HepG2 (cell line): ENCODE data around the gene ZNF574. TPM values are rescaled to one million over a fixed set of nuclear protein-coding genes. Genes with fewer than 3 reads are reported as not detected.

Experiments used
- ATAC-seq: fragments of 200-7000 bp; cut with Tn5 transposase; 3 replicates; pipeline ENCODE4 v1.9.1; 2020; ENCODE audit warnings: mild to moderate bottlenecking, moderate library complexity
- BruUV-seq: library from RNA; stranded (reverse); fragments of 400-500 nt; replicated peaks from 2 replicates; lab custom pipeline; 2021; lab: Mats Ljungman, UMichigan
- CTCF ChIA-PET: fragments of 300-600 bp; formaldehyde crosslinking; extraction: SDS; loops from one replicate; lab custom pipeline; 2021; ENCODE audit warnings: low total read pairs, inconsistent platforms, low intra/inter-chr PET ratio; lab: Yijun Ruan, JAX
- POLR2A ChIA-PET: fragments of 350-600 bp; sonication (Branson Sonifier 250); formaldehyde crosslinking; loops from one replicate; lab custom pipeline; 2020; ENCODE audit warnings: antibody characterized with exemption, inconsistent platforms; lab: Yijun Ruan, JAX
- DNase-seq: peaks from one replicate; pipeline ENCODE4 v3.0.0-alpha.2; 2015; ENCODE audit warnings: low spot score
- FAIRE-seq: peaks from 3 replicates; lab custom pipeline; 2011; peaks lifted over from hg19 to GRCh38; lab: Jason Lieb, UNC
- H2AFZ ChIP-seq: one replicate; pipeline ENCODE4 v1.6.1; 2011; ENCODE audit warnings: low read length, inconsistent platforms
- H3K27ac ChIP-seq: fragments of 300-600 bp; 3 replicates; pipeline ENCODE4 v1.8.0; 2011; ENCODE audit warnings: mixed run types, mild to moderate bottlenecking, mixed read lengths, low read length, inconsistent platforms; ENCODE audit not compliant: insufficient read depth; ENCODE audit errors: extremely low read length
- H3K27me3 ChIP-seq, 2 experiments: fragments of 200-600 bp in 1 of 2; 2 replicates in 1 of 2; 3 replicates in 1 of 2; pipeline versions ENCODE4 v1.6.0 to v1.8.0; 2011; ENCODE audit warnings: low read length in 2 of 2, mild to moderate bottlenecking in 2 of 2, moderate library complexity in 2 of 2, inconsistent platforms in 1 of 2; ENCODE audit not compliant: insufficient read depth in 2 of 2, control insufficient read depth in 1 of 2
- H3K36me3 ChIP-seq, 2 experiments: fragments of 200-600 bp in 1 of 2; replicated peaks in 1 of 2; 2 replicates in 1 of 2; 3 replicates in 1 of 2; pipeline versions ENCODE4 v1.5.1 to v1.8.0; 2011; ENCODE audit warnings: low read length in 2 of 2, inconsistent platforms in 1 of 2; ENCODE audit not compliant: insufficient read depth in 2 of 2, control insufficient read depth in 1 of 2
- H3K4me1 ChIP-seq: 2 replicates; pipeline ENCODE4 v1.5.1; 2012; ENCODE audit warnings: low read length, inconsistent platforms; ENCODE audit not compliant: insufficient read depth
- H3K4me2 ChIP-seq: 2 replicates; pipeline ENCODE4 v1.6.0; 2011; ENCODE audit warnings: low read depth, low read length, inconsistent platforms
- H3K4me3 ChIP-seq, 3 experiments: fragments of 200-600 bp in 1 of 3; sonication (generic), shearing (Covaris generic) in 1 of 3; replicated peaks in 1 of 3; 2 replicates each; pipeline ENCODE4 v1.5.1; 2011 to 2016; ENCODE audit warnings: low read length in 3 of 3, inconsistent platforms in 2 of 3, low read depth in 2 of 3, mild to moderate bottlenecking in 2 of 3, control low read depth in 1 of 3, mixed read lengths in 1 of 3; ENCODE audit not compliant: insufficient read depth in 1 of 3
- H3K79me2 ChIP-seq: one replicate; pipeline ENCODE4 v1.6.1; 2011; ENCODE audit warnings: low read length, inconsistent platforms; ENCODE audit not compliant: insufficient read depth
- H3K9ac ChIP-seq: 2 replicates; pipeline ENCODE4 v1.6.0; 2011; ENCODE audit warnings: mild to moderate bottlenecking, low read depth, low read length, inconsistent platforms; ENCODE audit not compliant: insufficient read depth
- H3K9me3 ChIP-seq: 2 replicates; pipeline ENCODE4 v1.5.1; 2012; ENCODE audit warnings: mild to moderate bottlenecking, low read length
- H4K20me1 ChIP-seq: 2 replicates; pipeline ENCODE4 v1.6.0; 2011; ENCODE audit warnings: inconsistent platforms, mild to moderate bottlenecking, low read length, moderate library complexity; ENCODE audit not compliant: insufficient read depth
- ELF3 ChIP-seq: IDR thresholded peaks from 2 replicates; pipeline ENCODE4 v1.6.1; 2016; ENCODE audit warnings: missing genetic modification reagents, missing compliant biosample characterization
- KDM1A ChIP-seq: IDR thresholded peaks from 2 replicates; pipeline ENCODE4 v1.6.1; 2016; ENCODE audit warnings: missing compliant biosample characterization
- NKX3-1 ChIP-seq: sonication (generic); formaldehyde crosslinking; IDR thresholded peaks from 2 replicates; pipeline ENCODE4 v1.5.0; 2020; ENCODE audit warnings: missing genetic modification reagents
- TBL1XR1 ChIP-seq: fragments of 150-350 bp; IDR thresholded peaks from 2 replicates; pipeline ENCODE4 v1.6.1; 2014; ENCODE audit warnings: borderline replicate concordance, low read length; ENCODE audit not compliant: partially characterized antibody
- ZIK1 ChIP-seq: sonication (generic); formaldehyde crosslinking; IDR thresholded peaks from 2 replicates; pipeline ENCODE4 v1.5.0; 2020; ENCODE audit warnings: mild to moderate bottlenecking, low read depth, missing genetic modification reagents, borderline replicate concordance
- ZNF296 ChIP-seq: sonication (generic); formaldehyde crosslinking; conservative IDR thresholded peaks from 2 replicates; pipeline ENCODE4 v1.5.0; 2020; ENCODE audit warnings: mild to moderate bottlenecking, missing genetic modification reagents
- ZNF564 ChIP-seq: sonication (generic); formaldehyde crosslinking; IDR thresholded peaks from 2 replicates; pipeline ENCODE4 v1.8.1; 2023; ENCODE audit warnings: mild to moderate bottlenecking, missing genetic modification reagents
- ZNF629 ChIP-seq: sonication (generic); formaldehyde crosslinking; conservative IDR thresholded peaks from 2 replicates; pipeline ENCODE4 v1.5.0; 2020; ENCODE audit warnings: missing genetic modification reagents
- ZNF724P ChIP-seq: sonication (generic); formaldehyde crosslinking; IDR thresholded peaks from 2 replicates; pipeline ENCODE4 v1.8.0; 2022; ENCODE audit warnings: missing genetic modification reagents, borderline replicate concordance
- ZNF775 ChIP-seq: sonication (generic); formaldehyde crosslinking; IDR thresholded peaks from 2 replicates; pipeline ENCODE4 v1.4.0; 2020; ENCODE audit warnings: missing genetic modification reagents, mild to moderate bottlenecking, moderate library complexity, borderline replicate concordance
- WGBS: methylation state at CpG from one replicate; pipeline ENCODE4 v1.1.6; 2017; ENCODE audit warnings: low lambda C conversion rate; 5-methylcytosine and 5-hydroxymethylcytosine counted together
- in situ Hi-C: cut with HindIII; loops from 2 replicates; pipeline ENCODE4 v1.10.0; 2017; ENCODE audit warnings: low pct_unique_long_range_greater_than_20kb; ENCODE audit not compliant: extremely low pct_ligation_motif_present
- intact Hi-C: fragments of 100-400 bp; cut with micrococcal nuclease; formaldehyde crosslinking; loops from one replicate; pipeline ENCODE4 v1.10.0; 2022; ENCODE audit not compliant: unreplicated experiment
- polyA plus RNA-seq, 8 experiments: library from polyadenylated mRNA; depleted of rRNA in 3 of 8; stranded (reverse) in 7 of 8; unstranded in 1 of 8; fragments of >200 nt; fragmentation: Illumina TruSeq in 4 of 8; extraction: Trizol in 4 of 8; gene quantifications; 2 replicates each; pipeline versions ENCODE4 v1.2.1 to v1.2.3, GENCODE V29; 2011 to 2016; ENCODE audit warnings: low read depth in 4 of 8, missing spikeins in 1 of 8, mixed read lengths in 1 of 8; ENCODE audit not compliant: insufficient read depth in 1 of 8
- total RNA-seq, 5 experiments: library from RNA; depleted of rRNA; stranded (reverse); fragments of >200 nt; fragmentation: Illumina TruSeq; extraction: Trizol; gene quantifications; 2 replicates each; pipeline ENCODE4 v1.2.3, GENCODE V29; 2016; ENCODE audit warnings: low read depth in 1 of 5
- TF ChIP-seq, protein P1 (sequence below): sonication (generic); formaldehyde crosslinking; IDR thresholded peaks from 2 replicates; pipeline ENCODE4 v1.4.0; 2020; ENCODE audit warnings: missing genetic modification reagents
- TF ChIP-seq, protein P2 (sequence below): sonication (generic); formaldehyde crosslinking; IDR thresholded peaks from 2 replicates; pipeline ENCODE4 v1.8.1; 2022; ENCODE audit warnings: mild to moderate bottlenecking, missing genetic modification reagents

The ZNF574 gene
- total and polyA plus RNA-seq, 2 of the 13 experiments (the other 11 are each of a cell fraction or from before 2014, with no cell fraction given), result 7.7 to 7.9 TPM

DNA sequence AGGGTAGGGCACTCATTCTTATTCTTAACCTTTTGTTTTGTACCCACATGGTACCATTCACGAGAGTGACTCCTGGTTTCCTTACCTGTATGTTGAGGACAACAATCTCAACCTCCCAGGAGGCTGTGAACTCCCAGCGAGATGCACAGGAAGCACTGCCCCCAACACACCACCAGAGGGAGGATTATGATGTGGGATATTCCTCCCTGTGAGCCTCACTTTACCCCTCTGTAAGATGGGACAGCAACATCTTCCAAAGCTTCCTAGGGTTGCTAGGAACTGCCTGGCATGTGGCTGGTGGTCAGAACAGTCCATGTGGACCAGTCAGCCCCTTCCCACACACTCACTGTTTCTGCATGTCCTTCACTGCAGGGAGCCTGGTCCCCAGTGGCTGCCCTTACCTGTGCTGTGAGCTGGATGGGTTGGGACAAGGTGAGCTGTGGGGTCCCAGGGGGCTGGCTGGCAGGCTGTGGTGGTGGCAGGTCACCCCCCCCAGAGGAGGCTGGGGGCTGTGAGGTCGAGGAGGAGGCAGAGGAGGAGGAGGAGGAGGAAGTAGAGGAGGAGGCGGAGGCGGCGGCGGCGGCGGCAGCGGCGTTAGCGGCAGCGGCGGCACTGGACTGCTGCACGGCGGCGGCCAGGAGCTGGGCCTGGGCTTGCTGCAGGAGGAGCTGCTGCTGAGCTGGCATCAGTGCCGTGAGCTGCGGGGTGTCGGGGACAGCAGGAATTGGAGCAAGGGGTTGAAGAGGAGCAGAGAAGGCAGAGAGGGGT, 40.5 kb downstream of the ZNF574 start:
- H3K79me2 ChIP-seq, result no peaks in the 10 kb centered on the region
- no peak for ATAC-seq
- H3K36me3 ChIP-seq, result no peaks in the 10 kb centered on the region
- BruUV-seq, result no TSS peak
- H4K20me1 ChIP-seq, result no peaks in the 10 kb centered on the region
- CTCF ChIA-PET, result no interaction called here
- peaks cover 2 to 3% of the 10 kb centered on the region in 2 experiments; a peak in 4 of 5 replicates for H3K27me3 ChIP-seq
- no peak overlapping the region for H3K4me2 ChIP-seq
- no peak for FAIRE-seq
- H3K9ac ChIP-seq, result no peak overlapping the region
- no peak for DNase-seq
- H3K27ac ChIP-seq, result no peak overlapping the region
- intact Hi-C loops (no loop called here), in situ Hi-C loops (no loop called here)
- H3K9me3 ChIP-seq, result no peaks in the 10 kb centered on the region
- H2AFZ ChIP-seq, result no peak overlapping the region
- H3K4me3 ChIP-seq, result no peak overlapping the region
- TF ChIP-seq ZNF629 (CRISPR knock-in tag) (peak; percentile 86), ZIK1 (CRISPR knock-in tag) (no peak)
- H3K4me1 ChIP-seq, result peaks cover 4% of the 10 kb centered on the region
- POLR2A ChIA-PET, result no interaction called here
- WGBS, result 68% methylated on average over 20 of the region's 20 CpGs

DNA sequence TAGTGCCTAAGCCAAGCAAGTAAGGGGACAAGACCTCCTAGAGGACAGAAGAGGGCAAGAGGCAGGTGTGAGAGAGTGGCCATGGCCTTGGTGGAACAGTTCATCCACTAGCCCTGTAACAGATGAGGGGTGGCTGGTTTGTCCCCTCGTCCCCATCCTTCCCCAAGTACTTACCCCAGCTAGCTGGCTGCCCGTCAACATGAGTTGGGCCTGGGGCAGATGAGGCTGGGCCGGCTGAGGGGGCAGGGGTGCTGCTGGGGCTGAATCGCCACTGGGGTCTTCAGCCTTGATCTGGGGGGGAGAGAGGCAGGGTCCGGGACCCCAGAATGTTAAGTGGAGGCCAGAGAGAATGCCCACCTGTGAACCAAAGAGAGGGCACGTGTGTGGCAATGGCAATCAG, 41.1 kb downstream of the ZNF574 start:
- Histone ChIP-seq H3K36me3 (no peaks in the 10 kb centered on the region), H3K4me2 (no peak overlapping the region), H2AFZ (no peak overlapping the region), H3K27me3 (peaks cover 2 to 3% of the 10 kb centered on the region in 2 experiments; a peak in 4 of 5 replicates), H3K27ac (no peak overlapping the region), H3K9ac (no peak overlapping the region), H3K4me3 (no peak overlapping the region), H3K79me2 (no peaks in the 10 kb centered on the region), H3K9me3 (no peaks in the 10 kb centered on the region), H3K4me1 (peaks cover 9% of the 10 kb centered on the region), H4K20me1 (no peaks in the 10 kb centered on the region)
- FAIRE-seq (no peak), ATAC-seq (no peak), DNase-seq (no peak)
- BruUV-seq, result no TSS peak
- WGBS, result 3% methylated on average over 4 of the region's 6 CpGs
- POLR2A ChIA-PET, result no interaction called here
- in situ Hi-C loops (no loop called here), intact Hi-C loops (no loop called here)
- CTCF ChIA-PET, result no interaction called here
- TF ChIP-seq, protein P1, sequence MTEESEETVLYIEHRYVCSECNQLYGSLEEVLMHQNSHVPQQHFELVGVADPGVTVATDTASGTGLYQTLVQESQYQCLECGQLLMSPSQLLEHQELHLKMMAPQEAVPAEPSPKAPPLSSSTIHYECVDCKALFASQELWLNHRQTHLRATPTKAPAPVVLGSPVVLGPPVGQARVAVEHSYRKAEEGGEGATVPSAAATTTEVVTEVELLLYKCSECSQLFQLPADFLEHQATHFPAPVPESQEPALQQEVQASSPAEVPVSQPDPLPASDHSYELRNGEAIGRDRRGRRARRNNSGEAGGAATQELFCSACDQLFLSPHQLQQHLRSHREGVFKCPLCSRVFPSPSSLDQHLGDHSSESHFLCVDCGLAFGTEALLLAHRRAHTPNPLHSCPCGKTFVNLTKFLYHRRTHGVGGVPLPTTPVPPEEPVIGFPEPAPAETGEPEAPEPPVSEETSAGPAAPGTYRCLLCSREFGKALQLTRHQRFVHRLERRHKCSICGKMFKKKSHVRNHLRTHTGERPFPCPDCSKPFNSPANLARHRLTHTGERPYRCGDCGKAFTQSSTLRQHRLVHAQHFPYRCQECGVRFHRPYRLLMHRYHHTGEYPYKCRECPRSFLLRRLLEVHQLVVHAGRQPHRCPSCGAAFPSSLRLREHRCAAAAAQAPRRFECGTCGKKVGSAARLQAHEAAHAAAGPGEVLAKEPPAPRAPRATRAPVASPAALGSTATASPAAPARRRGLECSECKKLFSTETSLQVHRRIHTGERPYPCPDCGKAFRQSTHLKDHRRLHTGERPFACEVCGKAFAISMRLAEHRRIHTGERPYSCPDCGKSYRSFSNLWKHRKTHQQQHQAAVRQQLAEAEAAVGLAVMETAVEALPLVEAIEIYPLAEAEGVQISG (CRISPR knock-in tag), result no peak
- TF ChIP-seq, protein P2, sequence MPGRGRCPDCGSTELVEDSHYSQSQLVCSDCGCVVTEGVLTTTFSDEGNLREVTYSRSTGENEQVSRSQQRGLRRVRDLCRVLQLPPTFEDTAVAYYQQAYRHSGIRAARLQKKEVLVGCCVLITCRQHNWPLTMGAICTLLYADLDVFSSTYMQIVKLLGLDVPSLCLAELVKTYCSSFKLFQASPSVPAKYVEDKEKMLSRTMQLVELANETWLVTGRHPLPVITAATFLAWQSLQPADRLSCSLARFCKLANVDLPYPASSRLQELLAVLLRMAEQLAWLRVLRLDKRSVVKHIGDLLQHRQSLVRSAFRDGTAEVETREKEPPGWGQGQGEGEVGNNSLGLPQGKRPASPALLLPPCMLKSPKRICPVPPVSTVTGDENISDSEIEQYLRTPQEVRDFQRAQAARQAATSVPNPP (CRISPR knock-in tag), result no peak
- TF ChIP-seq NKX3-1 (CRISPR knock-in tag) (no peak), ZNF775 (CRISPR knock-in tag) (no peak), ZNF724P (CRISPR knock-in tag) (no peak), TBL1XR1 (no peak), ZNF296 (CRISPR knock-in tag) (no peak), KDM1A (CRISPR knock-in tag) (no peak), ELF3 (no peak), ZNF564 (CRISPR knock-in tag) (no peak)
